ENCODE results near the gene HS1BP3. TPM values are rescaled to one million over a fixed set of nuclear protein-coding genes. Genes with fewer than 3 reads are reported as not detected.

Gene HS1BP3
- total and polyA plus RNA-seq, 2 of the 13 experiments (the other 11 are each of a cell fraction or from before 2014, with no cell fraction given) = 15.2 to 22.0 TPM

DNA sequence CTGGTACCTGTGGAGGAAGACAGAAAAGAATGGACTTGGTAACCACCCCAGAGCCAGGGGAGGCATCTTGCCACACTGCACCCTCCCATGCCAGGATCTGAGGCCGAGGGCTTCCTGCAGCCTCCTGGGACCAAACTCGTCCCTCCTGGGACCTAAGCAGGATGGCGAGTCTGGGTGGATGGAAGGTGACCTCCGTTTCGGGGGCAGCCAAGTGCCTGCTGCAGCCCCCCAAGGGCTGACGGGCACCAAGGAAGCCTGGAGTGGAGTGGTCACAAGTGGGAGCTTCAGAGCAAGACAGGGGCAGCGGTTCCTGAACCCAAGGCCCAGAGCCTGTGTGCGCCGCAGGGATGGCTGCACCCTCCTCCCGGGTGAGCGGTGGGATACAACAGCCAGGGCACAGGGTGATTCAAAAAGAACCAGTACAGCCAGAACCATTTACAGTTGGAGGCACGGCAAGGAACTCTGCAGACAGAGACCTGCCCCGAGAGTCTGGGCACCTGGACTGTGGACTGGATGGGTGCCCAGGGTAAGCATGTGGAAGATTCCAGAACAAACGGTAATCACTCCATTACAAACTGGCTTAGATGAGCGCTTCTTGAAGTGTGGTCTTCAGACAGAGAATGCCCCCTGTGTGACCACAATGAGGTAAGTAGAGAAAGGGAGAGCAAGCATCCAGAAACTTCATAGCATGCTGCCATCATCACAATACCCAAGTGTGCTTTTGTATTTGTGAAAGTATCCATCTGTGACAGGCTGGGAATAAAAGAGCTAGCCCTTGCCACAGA is 12.1 kb downstream of the HS1BP3 start:
- CTCF ChIA-PET (ENCODE audit: low intra/inter-chr PET ratio, low total read pairs) = interaction anchor here (0.6 to 1.2 kb wide), 2 partner anchors 194 to 242 kb away, joined by 3 to 6 read pairs; no protein-coding TSS in a partner anchor
- Histone ChIP-seq H3K36me3 (replicated peaks in 1 of 2; ENCODE audit: control insufficient read depth in 1 of 2, insufficient read depth in 2 of 2, low read length in 2 of 2) (peaks cover 5 to 9% of the 10 kb centered on the region in 2 experiments), H3K4me2 (ENCODE audit: low read depth, low read length) (no peak overlapping the region), H3K79me2 (ENCODE audit: insufficient read depth, low read length) (no peaks in the 10 kb centered on the region), H4K20me1 (ENCODE audit: insufficient read depth, low read length) (no peaks in the 10 kb centered on the region), H3K27me3 (ENCODE audit: control insufficient read depth in 1 of 2, insufficient read depth in 2 of 2, low read length in 2 of 2) (no peaks in the 10 kb centered on the region), H3K9ac (ENCODE audit: insufficient read depth, low read depth, low read length) (no peak overlapping the region), H3K4me1 (ENCODE audit: insufficient read depth, low read length) (peaks cover 33% of the 10 kb centered on the region), H3K4me3 (replicated peaks in 1 of 3; ENCODE audit: insufficient read depth in 1 of 3, low read depth in 2 of 3, low read length in 3 of 3) (no peak overlapping the region), H3K9me3 (ENCODE audit: low read length) (no peaks in the 10 kb centered on the region), H3K27ac (ENCODE audit: extremely low read length, insufficient read depth, low read length) (no peak overlapping the region), H2AFZ (ENCODE audit: low read length) (no peak overlapping the region)
- 91% methylated on average over 13 of the region's 15 CpGs for WGBS (ENCODE audit: low lambda C conversion rate)
- TF ChIP-seq POLR2G (IDR thresholded peaks at IDR 0.05; ENCODE audit: low read depth, low read length) (0 out of 2 replicates have a peak, but pooled peaks have one; percentile 22), EED (CRISPR knock-in tag; IDR thresholded peaks at IDR 0.05) (peak; percentile 30; the same call in 1 of the 2 replicates), KIAA2018 (CRISPR knock-in tag; IDR thresholded peaks at IDR 0.05; ENCODE audit: borderline replicate concordance) (no peak)
- intact Hi-C loops (cut with micrococcal nuclease; ENCODE audit: unreplicated experiment) = loop anchor here (5.0 kb wide), 1 partner anchor 112 kb away; no protein-coding TSS in a partner anchor
- BruUV-seq (replicated peaks) = no TSS peak
- no peak for DNase-seq (ENCODE audit: low spot score)
- POLR2A ChIA-PET = interaction anchor here (1.2 to 1.6 kb wide), 2 partner anchors 192 to 197 kb away, joined by 4 to 8 read pairs; partner anchors contain the start of gene RHOB
- no peak for FAIRE-seq
- ATAC-seq = no peak
- in situ Hi-C loops (cut with HindIII; ENCODE audit: extremely low pct_ligation_motif_present, low pct_unique_long_range_greater_than_20kb) = loop anchor here (5.0 kb wide), 1 partner anchor 192 kb away; the partner anchor contains the start of gene RHOB

All from HepG2 (cell line).